Measurements from ENCODE around the gene RAI2. TPM values are rescaled to one million over a fixed set of nuclear protein-coding genes. Genes with fewer than 3 reads are reported as not detected.

RAI2 gene
- polyA plus RNA-seq, 1 experiment: 0.04 TPM

- POLR2A ChIA-PET: no interaction called here
- no peaks in the 10 kb centered on the region for H3K36me3 ChIP-seq (ENCODE audit: control insufficient read depth, insufficient read depth, low read length)
- DNase-seq (ENCODE audit: low read depth): no peak
- H3K4me3 ChIP-seq (ENCODE audit: low read depth, low read length): no peak overlapping the region
- peaks cover 6% of the 10 kb centered on the region; the same call in 1 of the 2 replicates for H3K27me3 ChIP-seq (ENCODE audit: control insufficient read depth, insufficient read depth, low read length)
- CTCF ChIA-PET: no interaction called here
- TF ChIP-seq CTCF (IDR thresholded peaks at IDR 0.05; ENCODE audit: insufficient read depth, low read depth, low read length): no peak
Measured at GRCh38 chrX:17854069-17854468, 7.0 kb downstream of the RAI2 start.

GRCh38 chrX:17851874-17852273 lies 9.2 kb downstream of the RAI2 start:
- TF ChIP-seq CTCF (IDR thresholded peaks at IDR 0.05; ENCODE audit: insufficient read depth, low read depth, low read length): no peak
- CTCF ChIA-PET: no interaction called here
- Histone ChIP-seq H3K4me3 (ENCODE audit: low read depth, low read length) (no peak overlapping the region), H3K36me3 (ENCODE audit: control insufficient read depth, insufficient read depth, low read length) (no peaks in the 10 kb centered on the region), H3K27me3 (ENCODE audit: control insufficient read depth, insufficient read depth, low read length) (0 out of 2 replicates have a peak, but pooled peaks cover under 1% of the 10 kb centered on the region)
- POLR2A ChIA-PET: no interaction called here
- DNase-seq (ENCODE audit: low read depth): no peak

GRCh38 chrX:17848545-17849265 lies 12.4 kb downstream of the RAI2 start:
- POLR2A ChIA-PET: interaction anchor here (0.7 kb wide), 1 partner anchor 139 kb away, joined by 12 read pairs; no protein-coding TSS in a partner anchor
- Histone ChIP-seq H3K4me3 (ENCODE audit: low read depth, low read length) (no peak overlapping the region), H3K27me3 (ENCODE audit: control insufficient read depth, insufficient read depth, low read length) (no peaks in the 10 kb centered on the region), H3K36me3 (ENCODE audit: control insufficient read depth, insufficient read depth, low read length) (no peaks in the 10 kb centered on the region)
- no peak for TF ChIP-seq CTCF (IDR thresholded peaks at IDR 0.05; ENCODE audit: insufficient read depth, low read depth, low read length)
- CTCF ChIA-PET: interaction anchor here (2.1 kb wide), 1 partner anchor 14 kb away, joined by 6 read pairs; no protein-coding TSS in a partner anchor
- DNase-seq (ENCODE audit: low read depth): no peak

- DNase-seq (ENCODE audit: low read depth): no peak
- Histone ChIP-seq H3K36me3 (ENCODE audit: control insufficient read depth, insufficient read depth, low read length) (no peaks in the 10 kb centered on the region), H3K27me3 (ENCODE audit: control insufficient read depth, insufficient read depth, low read length) (no peaks in the 10 kb centered on the region), H3K4me3 (ENCODE audit: low read depth, low read length) (no peak overlapping the region)
- CTCF ChIA-PET: no interaction called here
- TF ChIP-seq CTCF (IDR thresholded peaks at IDR 0.05; ENCODE audit: insufficient read depth, low read depth, low read length): no peak
- POLR2A ChIA-PET: no interaction called here
Measured at GRCh38 chrX:17846045-17846444, 15.1 kb downstream of the RAI2 start.

- ChIA-PET CTCF (no interaction called here), POLR2A (no interaction called here)
- no peak for TF ChIP-seq CTCF (IDR thresholded peaks at IDR 0.05; ENCODE audit: insufficient read depth, low read depth, low read length)
Measured at GRCh38 chrX:17844236-17844635, 16.9 kb downstream of the RAI2 start.

More at GRCh38 chrX:17844236-17844635, 16.9 kb downstream of the RAI2 start:
- Histone ChIP-seq H3K27me3 (ENCODE audit: control insufficient read depth, insufficient read depth, low read length) (no peaks in the 10 kb centered on the region), H3K36me3 (ENCODE audit: control insufficient read depth, insufficient read depth, low read length) (no peaks in the 10 kb centered on the region), H3K4me3 (ENCODE audit: low read depth, low read length) (no peak overlapping the region)
- DNase-seq (ENCODE audit: low read depth): no peak
